GM10847 (cell line): Measurements from ENCODE around the gene KAZN.

Source experiments
- POLR2A ChIP-seq: IDR thresholded peaks from 2 replicates; pipeline ENCODE4 v1.6.1; 2011; ENCODE audit not compliant: insufficient read length; ENCODE audit errors: extremely low read depth

Gene KAZN

DNA sequence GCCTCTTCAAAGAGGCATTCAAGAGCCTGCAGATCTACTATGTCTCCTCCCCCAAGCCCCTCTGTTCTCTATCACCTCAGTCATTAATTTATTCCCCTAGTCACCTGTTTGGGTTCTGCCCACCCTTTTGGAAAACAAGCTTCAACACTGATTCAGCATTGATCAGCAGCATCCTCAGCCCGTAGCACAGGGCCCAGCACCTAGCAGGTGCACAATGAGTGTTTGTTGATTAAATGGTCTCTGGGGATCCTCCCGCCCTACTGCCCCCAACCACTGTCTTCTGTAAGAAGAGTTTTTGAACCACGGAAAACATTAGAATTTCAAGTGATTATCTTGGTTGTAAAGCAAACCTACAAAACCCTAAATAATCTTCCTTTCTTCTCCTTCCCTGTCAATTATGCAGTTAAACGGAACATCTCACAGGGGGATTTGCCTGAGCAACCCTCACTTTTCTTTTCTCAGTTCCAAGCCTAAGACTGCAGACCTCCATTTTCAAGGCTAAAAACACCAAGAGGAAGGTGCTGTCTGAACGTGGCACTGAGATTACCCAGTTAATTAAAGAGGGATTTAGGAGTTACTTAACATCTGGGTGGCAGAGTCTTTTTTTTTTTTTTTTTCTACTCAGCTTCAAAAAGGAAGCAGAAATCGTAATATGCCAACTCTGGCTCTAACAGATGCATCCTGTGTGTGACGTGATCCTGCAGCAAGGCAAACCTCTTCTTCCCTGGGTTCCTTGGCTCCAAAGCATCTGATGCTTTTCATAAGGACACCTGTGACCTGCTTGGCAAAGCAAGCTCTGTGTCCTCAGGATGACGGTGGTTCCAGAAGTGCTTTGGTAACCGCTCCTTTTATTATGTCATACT lies 163.0 kb downstream of the KAZN start:
- TF ChIP-seq POLR2A = no peak

DNA sequence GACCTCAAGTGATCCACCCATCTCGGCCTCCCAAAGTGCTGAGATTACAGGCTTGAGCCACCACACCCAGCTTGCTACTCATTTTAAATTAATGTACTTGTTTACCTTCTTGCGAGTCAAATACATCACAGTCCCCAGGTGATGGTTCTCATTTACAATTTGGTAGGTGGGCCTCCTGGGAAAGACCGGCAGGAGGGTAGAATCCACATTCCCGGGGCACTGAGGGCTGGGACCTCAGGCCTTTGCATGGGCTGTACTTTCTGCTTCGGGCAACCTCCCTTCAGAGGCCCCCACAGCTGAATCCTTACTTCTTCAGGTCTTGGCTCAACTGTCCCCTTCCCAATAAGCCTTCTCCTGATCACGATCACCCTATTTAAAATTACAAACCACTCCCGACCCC lies 165.5 kb downstream of the KAZN start:
- TF ChIP-seq POLR2A = no peak

DNA sequence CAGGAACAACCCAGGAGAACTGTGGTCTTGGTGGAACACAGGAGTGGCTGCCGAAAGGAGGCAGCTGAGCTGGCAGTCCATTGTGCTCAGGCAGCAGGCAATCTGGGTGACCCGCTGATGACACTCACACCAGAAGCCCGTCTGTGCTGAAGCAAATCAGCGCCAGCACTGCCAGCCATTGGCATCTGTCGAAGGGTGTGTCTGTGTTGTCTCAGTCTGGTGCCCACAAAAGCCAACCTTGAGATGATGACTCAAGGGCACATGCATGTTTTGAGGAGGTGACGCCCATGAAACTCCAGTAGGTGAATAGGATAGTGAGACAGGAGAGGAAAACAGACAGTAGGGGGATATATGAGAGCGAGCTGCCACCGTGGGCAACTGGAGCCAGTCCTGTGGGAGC lies 167.3 kb downstream of the KAZN start:
- TF ChIP-seq POLR2A = no peak

GRCh38 chr1:14767075-14767474 lies 168.6 kb downstream of the KAZN start:
- TF ChIP-seq POLR2A = no peak

- no peak for TF ChIP-seq POLR2A
Observed at GRCh38 chr1:14768582-14769304, 170.3 kb downstream of the KAZN start.

DNA sequence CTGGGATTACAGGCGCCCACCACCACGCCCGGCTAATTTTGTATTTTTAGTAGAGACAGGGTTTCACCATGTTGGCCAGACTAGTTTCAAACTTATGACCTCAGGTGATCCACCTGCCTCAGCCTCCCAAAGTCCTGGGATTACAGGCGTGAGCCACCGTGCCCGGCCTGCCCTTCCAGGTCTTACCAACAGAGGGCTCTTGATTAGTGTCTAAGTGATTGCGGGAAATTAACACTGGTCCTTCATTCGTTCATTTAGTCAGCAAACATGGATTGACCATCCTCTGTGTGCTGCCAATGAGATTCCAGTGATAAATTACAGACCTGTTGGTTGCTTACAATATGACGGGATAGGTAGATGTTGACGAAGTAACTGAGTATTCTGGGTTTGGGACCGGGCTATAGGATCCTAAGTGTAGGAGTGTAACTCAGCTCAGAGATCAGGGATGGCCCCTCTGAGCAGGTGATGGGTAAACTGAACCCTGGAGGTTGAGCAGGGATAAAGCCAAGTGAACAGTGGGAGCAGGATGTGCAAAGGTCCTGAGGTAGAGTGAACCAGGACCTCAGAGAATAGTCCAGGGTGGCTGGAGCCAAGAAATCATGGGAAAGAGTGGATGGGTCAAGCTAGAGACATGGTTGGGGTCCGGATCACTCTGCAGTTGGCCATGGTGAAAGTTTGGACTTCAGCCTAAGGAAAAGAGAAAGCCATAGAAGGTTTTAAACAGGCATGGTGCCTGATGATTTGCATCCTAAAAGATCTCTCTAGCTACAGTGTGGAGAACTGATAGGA lies 171.2 kb downstream of the KAZN start:
- no peak for TF ChIP-seq POLR2A

- no peak for TF ChIP-seq POLR2A
Observed at GRCh38 chr1:14773396-14774025, 175.0 kb downstream of the KAZN start.

DNA sequence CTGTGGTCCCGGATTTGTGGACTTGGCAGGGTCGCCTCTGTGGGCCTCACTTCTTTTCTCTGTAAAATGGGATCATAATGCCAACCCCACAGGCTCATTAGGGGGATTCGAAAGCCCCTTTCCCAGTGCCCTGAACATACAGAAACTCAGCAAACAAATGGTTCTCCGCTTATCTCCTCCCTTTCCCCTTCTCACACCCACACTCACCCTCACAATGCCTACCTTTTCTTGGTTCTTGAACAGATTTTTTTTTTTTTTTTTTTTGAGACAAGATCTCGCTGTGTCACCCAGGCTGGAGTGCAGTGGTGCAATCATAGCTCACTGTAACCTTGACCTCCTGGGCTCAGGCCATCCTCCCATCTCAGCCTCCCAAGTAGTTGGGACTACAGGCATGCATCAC lies 175.7 kb downstream of the KAZN start:
- no peak for TF ChIP-seq POLR2A

DNA sequence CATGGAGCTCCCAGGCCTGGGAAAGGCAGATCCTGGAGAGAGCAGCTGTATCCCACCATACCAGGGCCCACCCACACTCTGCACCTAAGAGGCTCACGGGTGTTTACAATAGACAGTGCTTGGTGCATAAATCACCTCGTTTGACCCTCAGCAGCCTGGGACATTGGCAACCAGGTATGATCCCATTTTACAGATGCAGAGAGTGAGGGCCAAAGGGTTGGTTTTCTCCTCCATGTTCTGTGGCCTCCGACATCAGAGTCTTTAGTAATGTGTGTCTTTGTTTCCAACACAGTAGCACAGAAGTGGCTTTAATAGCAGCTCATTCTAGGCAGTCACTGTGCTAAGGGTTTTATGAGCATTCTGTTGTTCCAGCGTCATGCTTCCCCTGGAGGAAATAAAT lies 176.5 kb downstream of the KAZN start:
- TF ChIP-seq POLR2A = no peak

DNA sequence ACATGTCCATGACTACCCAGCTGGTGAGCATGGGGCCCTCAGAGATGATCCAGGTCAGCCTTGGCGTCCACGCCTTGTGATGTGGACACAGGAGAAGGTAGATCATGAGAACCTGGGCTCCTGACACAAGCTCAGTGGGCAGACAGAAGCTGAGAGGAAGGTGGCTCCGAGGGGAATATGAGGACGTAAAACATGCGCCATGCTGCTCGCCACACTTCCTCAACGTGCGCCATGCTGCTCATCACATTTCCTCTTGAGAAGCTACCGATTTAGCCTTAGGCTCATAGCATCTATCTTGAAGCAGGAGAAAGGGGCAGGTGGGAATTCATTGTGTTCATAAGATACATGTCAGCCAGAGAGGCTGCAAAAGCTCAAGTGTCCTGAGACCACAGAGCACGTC lies 176.9 kb downstream of the KAZN start:
- no peak for TF ChIP-seq POLR2A

GRCh38 chr1:14777516-14778506 lies 179.3 kb downstream of the KAZN start:
- TF ChIP-seq POLR2A = no peak

DNA sequence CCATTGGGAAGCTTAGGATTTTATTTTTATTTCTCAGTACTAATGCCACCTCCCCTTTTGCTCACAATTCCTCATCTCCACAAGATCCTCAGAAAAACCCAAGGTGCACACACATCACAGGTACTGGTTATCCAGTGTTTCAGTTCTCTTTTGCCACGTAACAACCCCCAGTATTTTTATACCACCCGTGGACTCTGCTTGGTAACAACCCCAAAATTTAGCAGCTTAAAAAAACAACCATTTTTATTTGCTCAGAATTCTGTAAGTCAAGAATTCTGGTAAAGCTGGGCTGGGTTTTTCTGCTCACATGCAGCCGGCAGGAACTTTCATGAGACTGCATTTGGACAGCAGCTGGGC lies 180.0 kb downstream of the KAZN start:
- no peak for TF ChIP-seq POLR2A

GRCh38 chr1:14778898-14779865 lies 180.7 kb downstream of the KAZN start:
- TF ChIP-seq POLR2A = no peak
